ENCODE results near the gene CDH13. TPM values are rescaled to one million over a fixed set of nuclear protein-coding genes. Genes with fewer than 3 reads are reported as not detected.
A peak's percentile ranks its signal among the peaks of the same experiment; 100 is the strongest.

Gene CDH13
- total and polyA plus RNA-seq, 3 experiments from 2014 or later, result not detected

DNA sequence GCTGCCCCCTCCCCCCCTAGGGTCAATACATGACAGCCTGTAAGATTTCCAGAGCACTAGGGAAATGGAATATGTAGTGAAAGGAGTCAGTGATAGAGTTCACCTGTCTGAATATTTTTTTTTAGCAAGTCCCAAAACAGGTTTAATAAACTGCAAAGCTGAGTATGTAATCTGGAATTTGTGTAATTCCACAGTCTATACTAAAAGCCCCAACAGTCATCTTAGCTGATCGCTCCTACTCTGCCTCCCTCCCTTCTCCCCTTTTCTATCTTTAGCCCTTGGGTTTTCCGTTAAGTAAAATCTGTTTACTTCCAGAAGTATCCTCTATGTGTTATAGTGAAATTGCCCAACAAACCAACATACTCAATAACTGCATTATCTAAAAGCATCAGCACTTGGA lies 3.5 kb downstream of the CDH13 start:
- no peak overlapping the region for H3K4me3 Mint-ChIP-seq
- H3K9me3 ChIP-seq (ENCODE audit: low read length), result no peaks in the 10 kb centered on the region
- no peak for DNase-seq
- ChIA-PET CTCF (no interaction called here), POLR2A (no interaction called here)
- H3K27ac Mint-ChIP-seq, result no peak overlapping the region
- no peak overlapping the region for H3K27ac ChIP-seq (ENCODE audit: low read depth, low read length)
- H3K4me1 ChIP-seq (ENCODE audit: insufficient read depth, low read length), result no peaks in the 10 kb centered on the region
- no peaks in the 10 kb centered on the region for H3K36me3 ChIP-seq (ENCODE audit: insufficient read depth, low read length)
- peaks cover 0 to 3% (median 0%) of the 10 kb centered on the region in 3 donors for H3K4me1 Mint-ChIP-seq
- peaks cover 29 to 45% of the 10 kb centered on the region in 2 donors for H3K27me3 Mint-ChIP-seq
- peaks cover 0 to 2% (median 0%) of the 10 kb centered on the region in 5 donors for H3K9me3 Mint-ChIP-seq
- no peak overlapping the region for H3K4me3 ChIP-seq (ENCODE audit: low read length)
- no peaks in the 10 kb centered on the region for H3K36me3 Mint-ChIP-seq
- H3K27me3 ChIP-seq (ENCODE audit: insufficient read depth, low read length, poor library complexity, severe bottlenecking), result peaks cover 15% of the 10 kb centered on the region

DNA sequence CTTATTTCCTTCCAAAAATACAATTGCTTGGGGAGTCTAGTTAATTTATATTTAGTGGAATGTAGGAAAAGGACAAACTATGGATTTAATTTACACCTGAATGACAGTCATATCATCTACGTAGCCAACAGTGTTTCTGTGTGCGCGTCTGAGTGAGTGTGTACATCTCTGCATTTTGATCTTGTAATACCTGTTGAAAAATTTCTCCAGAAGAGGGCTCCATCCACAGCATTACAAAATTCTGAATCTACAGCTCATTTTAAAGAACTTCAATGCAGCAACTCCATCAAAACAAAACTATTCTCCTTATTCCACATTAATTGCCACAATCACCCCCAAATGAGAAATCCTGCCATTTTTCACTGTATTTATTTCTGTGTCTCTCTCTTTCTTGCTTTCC lies 3.9 kb downstream of the CDH13 start:
- Mint-ChIP-seq H3K9me3 (peaks cover 0 to 2% (median 0%) of the 10 kb centered on the region in 5 donors), H3K27me3 (peaks cover 26 to 42% of the 10 kb centered on the region in 2 donors), H3K4me3 (no peak overlapping the region), H3K36me3 (no peaks in the 10 kb centered on the region), H3K27ac (peak overlapping the region in 1 of 8 donors; percentile 29), H3K4me1 (peaks cover 0 to 3% (median 0%) of the 10 kb centered on the region in 3 donors)
- Histone ChIP-seq H3K9me3 (ENCODE audit: low read length) (no peaks in the 10 kb centered on the region), H3K36me3 (ENCODE audit: insufficient read depth, low read length) (no peaks in the 10 kb centered on the region), H3K4me3 (ENCODE audit: low read length) (no peak overlapping the region), H3K4me1 (ENCODE audit: insufficient read depth, low read length) (no peaks in the 10 kb centered on the region), H3K27ac (ENCODE audit: low read depth, low read length) (no peak overlapping the region), H3K27me3 (ENCODE audit: insufficient read depth, low read length, poor library complexity, severe bottlenecking) (peaks cover 15% of the 10 kb centered on the region)
- ChIA-PET CTCF (interaction anchor here (1.0 kb wide), 1 partner anchor 52 kb away, joined by 3 read pairs; no protein-coding TSS in a partner anchor), POLR2A (no interaction called here)
- DNase-seq, result no peak

DNA sequence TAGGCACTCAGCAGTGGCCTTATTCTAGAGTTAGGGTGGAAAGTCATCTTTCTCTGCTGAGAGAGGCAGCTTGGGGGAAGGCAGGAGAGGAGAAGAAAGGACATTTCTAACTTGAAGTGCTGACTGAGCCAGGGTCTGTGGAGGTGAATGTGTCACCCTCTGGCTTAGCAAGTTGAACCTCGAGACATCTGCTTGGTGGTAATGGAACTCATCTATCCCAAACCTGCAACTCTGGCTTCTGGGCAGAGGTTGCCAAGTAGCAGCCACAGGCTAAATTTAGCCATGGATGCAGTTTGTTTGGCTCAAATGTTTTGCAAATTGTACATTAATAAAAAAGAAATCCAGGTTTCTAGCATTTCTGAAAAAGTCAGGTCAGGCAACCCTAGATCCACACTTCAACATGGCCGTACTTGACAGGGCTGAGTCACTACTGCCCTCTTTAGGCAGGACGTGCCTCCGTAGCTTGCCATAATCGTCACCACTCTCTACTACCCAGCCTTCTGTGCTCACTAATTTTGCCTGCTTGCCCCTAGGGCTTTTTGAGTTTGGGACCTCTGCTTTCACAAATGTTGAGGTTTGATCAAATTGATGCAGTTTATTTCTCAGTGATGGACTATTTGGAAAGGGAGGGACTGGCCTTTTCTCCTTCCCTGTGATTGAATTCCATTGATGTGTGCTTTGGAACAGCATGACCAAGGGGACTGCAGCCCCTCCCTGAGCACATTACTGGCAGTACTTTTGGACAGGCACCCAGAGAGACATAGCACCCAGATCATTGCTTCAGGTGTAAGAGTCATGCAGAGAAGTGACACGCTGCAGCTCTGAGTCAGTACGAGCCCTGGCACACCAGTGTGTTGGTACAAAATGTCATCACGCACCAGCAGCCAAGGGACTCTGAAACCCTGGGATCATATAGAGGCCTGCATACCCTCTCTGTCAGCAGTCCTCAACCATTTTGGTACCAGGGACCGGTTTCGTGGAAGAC lies 5.2 kb downstream of the CDH13 start:
- no peak overlapping the region for H3K27ac Mint-ChIP-seq
- H3K9me3 ChIP-seq (ENCODE audit: low read length), result no peaks in the 10 kb centered on the region
- no peaks in the 10 kb centered on the region for H3K36me3 Mint-ChIP-seq
- H3K9me3 Mint-ChIP-seq, result no peaks in the 10 kb centered on the region
- no peak overlapping the region for H3K4me3 Mint-ChIP-seq
- H3K27ac ChIP-seq (ENCODE audit: low read depth, low read length), result no peak overlapping the region
- peaks cover 15% of the 10 kb centered on the region for H3K27me3 ChIP-seq (ENCODE audit: insufficient read depth, low read length, poor library complexity, severe bottlenecking)
- peaks cover 0 to 1% (median 0%) of the 10 kb centered on the region in 3 donors for H3K4me1 Mint-ChIP-seq
- no peaks in the 10 kb centered on the region for H3K4me1 ChIP-seq (ENCODE audit: insufficient read depth, low read length)
- no peak overlapping the region for H3K4me3 ChIP-seq (ENCODE audit: low read length)
- no peaks in the 10 kb centered on the region for H3K36me3 ChIP-seq (ENCODE audit: insufficient read depth, low read length)
- POLR2A ChIA-PET, result no interaction called here
- CTCF ChIA-PET, result interaction anchor here (1.0 kb wide), 1 partner anchor 50 kb away, joined by 3 read pairs; no protein-coding TSS in a partner anchor
- peaks cover 15 to 32% of the 10 kb centered on the region in 2 donors for H3K27me3 Mint-ChIP-seq
- DNase-seq, result no peak

DNA sequence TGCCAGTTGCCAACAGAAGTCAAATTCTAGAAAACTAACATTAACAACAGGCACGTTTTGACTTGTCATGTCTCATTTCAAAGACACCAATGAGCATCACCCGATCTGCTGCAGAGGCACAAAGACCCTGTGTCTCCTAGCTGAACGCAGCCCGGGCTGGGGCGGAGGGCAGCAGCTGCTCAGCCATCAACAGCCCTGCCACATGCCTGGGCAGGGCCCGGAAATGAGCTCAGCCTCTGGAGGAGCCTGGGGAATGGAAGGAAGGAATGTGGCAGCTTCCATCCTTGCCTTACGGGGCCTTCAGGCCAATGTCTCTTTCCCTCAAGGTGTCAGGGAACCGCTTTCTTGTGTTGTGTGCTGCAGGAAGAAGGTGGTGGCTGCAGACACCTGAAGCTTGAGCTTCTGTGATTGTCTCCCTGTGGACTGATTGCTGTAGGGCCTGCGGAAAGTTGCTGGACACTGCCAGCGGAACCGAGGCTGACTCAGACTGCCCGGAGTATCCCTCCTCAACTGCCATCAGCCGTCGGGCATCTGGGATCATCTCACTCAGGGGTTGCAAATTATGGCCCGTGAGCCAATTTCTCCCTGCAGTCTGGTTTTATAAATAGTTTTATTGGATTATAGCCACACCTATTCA lies 7.3 kb downstream of the CDH13 start:
- H3K27ac ChIP-seq (ENCODE audit: low read depth, low read length), result no peak overlapping the region
- Mint-ChIP-seq H3K27me3 (peaks cover 8 to 19% of the 10 kb centered on the region in 2 donors), H3K9me3 (no peaks in the 10 kb centered on the region), H3K36me3 (no peaks in the 10 kb centered on the region), H3K4me1 (no peaks in the 10 kb centered on the region), H3K27ac (no peak overlapping the region), H3K4me3 (no peak overlapping the region)
- no peaks in the 10 kb centered on the region for H3K4me1 ChIP-seq (ENCODE audit: insufficient read depth, low read length)
- ChIA-PET CTCF (interaction anchor here (1.3 kb wide), 1 partner anchor 10 kb away, joined by 5 read pairs; no protein-coding TSS in a partner anchor), POLR2A (no interaction called here)
- no peak for DNase-seq
- peaks cover 5% of the 10 kb centered on the region for H3K27me3 ChIP-seq (ENCODE audit: insufficient read depth, low read length, poor library complexity, severe bottlenecking)
- H3K9me3 ChIP-seq (ENCODE audit: low read length), result no peaks in the 10 kb centered on the region
- H3K36me3 ChIP-seq (ENCODE audit: insufficient read depth, low read length), result no peaks in the 10 kb centered on the region
- H3K4me3 ChIP-seq (ENCODE audit: low read length), result no peak overlapping the region

GRCh38 chr16:82634955-82635610 lies 8.3 kb downstream of the CDH13 start:
- H3K4me1 ChIP-seq (ENCODE audit: insufficient read depth, low read length), result no peaks in the 10 kb centered on the region
- no peaks in the 10 kb centered on the region for H3K36me3 ChIP-seq (ENCODE audit: insufficient read depth, low read length)
- H3K36me3 Mint-ChIP-seq, result no peaks in the 10 kb centered on the region
- no peak overlapping the region for H3K27ac ChIP-seq (ENCODE audit: low read depth, low read length)
- ChIA-PET CTCF (no interaction called here), POLR2A (no interaction called here)
- H3K4me1 Mint-ChIP-seq, result peaks cover 0 to 2% (median 0%) of the 10 kb centered on the region in 3 donors
- DNase-seq, result no peak
- H3K27me3 ChIP-seq (ENCODE audit: insufficient read depth, low read length, poor library complexity, severe bottlenecking), result no peaks in the 10 kb centered on the region
- H3K9me3 Mint-ChIP-seq, result no peaks in the 10 kb centered on the region
- H3K4me3 ChIP-seq (ENCODE audit: low read length), result no peak overlapping the region
- no peak overlapping the region for H3K27ac Mint-ChIP-seq
- H3K9me3 ChIP-seq (ENCODE audit: low read length), result no peaks in the 10 kb centered on the region
- H3K4me3 Mint-ChIP-seq, result no peak overlapping the region
- peaks cover 6 to 9% of the 10 kb centered on the region in 2 donors for H3K27me3 Mint-ChIP-seq

GRCh38 chr16:82636485-82636884 lies 9.7 kb downstream of the CDH13 start:
- H3K27ac Mint-ChIP-seq, result peak overlapping the region in 1 of 8 donors; percentile 48
- H3K9me3 ChIP-seq (ENCODE audit: low read length), result no peaks in the 10 kb centered on the region
- H3K27ac ChIP-seq (ENCODE audit: low read depth, low read length), result no peak overlapping the region
- POLR2A ChIA-PET, result interaction anchor here (0.6 kb wide), 1 partner anchor 46 kb away, joined by 3 read pairs; no protein-coding TSS in a partner anchor
- no peaks in the 10 kb centered on the region for H3K36me3 Mint-ChIP-seq
- no peaks in the 10 kb centered on the region for H3K36me3 ChIP-seq (ENCODE audit: insufficient read depth, low read length)
- peaks cover 3 to 4% (median 3%) of the 10 kb centered on the region in 3 donors for H3K4me1 Mint-ChIP-seq
- no peak for DNase-seq
- H3K4me1 ChIP-seq (ENCODE audit: insufficient read depth, low read length), result no peaks in the 10 kb centered on the region
- CTCF ChIA-PET, result no interaction called here
- H3K4me3 Mint-ChIP-seq, result no peak overlapping the region
- no peaks in the 10 kb centered on the region for H3K9me3 Mint-ChIP-seq
- H3K27me3 Mint-ChIP-seq, result peaks cover 2 to 8% of the 10 kb centered on the region in 2 donors
- H3K27me3 ChIP-seq (ENCODE audit: insufficient read depth, low read length, poor library complexity, severe bottlenecking), result no peaks in the 10 kb centered on the region
- H3K4me3 ChIP-seq (ENCODE audit: low read length), result no peak overlapping the region

- H3K4me3 Mint-ChIP-seq, result no peak overlapping the region
- POLR2A ChIA-PET, result interaction anchor here (0.6 kb wide), 1 partner anchor 46 kb away, joined by 3 read pairs; no protein-coding TSS in a partner anchor
- H3K36me3 Mint-ChIP-seq, result no peaks in the 10 kb centered on the region
- Histone ChIP-seq H3K9me3 (ENCODE audit: low read length) (no peaks in the 10 kb centered on the region), H3K4me1 (ENCODE audit: insufficient read depth, low read length) (no peaks in the 10 kb centered on the region), H3K27me3 (ENCODE audit: insufficient read depth, low read length, poor library complexity, severe bottlenecking) (no peaks in the 10 kb centered on the region), H3K4me3 (ENCODE audit: low read length) (no peak overlapping the region), H3K36me3 (ENCODE audit: insufficient read depth, low read length) (no peaks in the 10 kb centered on the region), H3K27ac (ENCODE audit: low read depth, low read length) (no peak overlapping the region)
- CTCF ChIA-PET, result no interaction called here
- peaks cover 7 to 8% (median 8%) of the 10 kb centered on the region in 3 donors for H3K4me1 Mint-ChIP-seq
- DNase-seq, result no peak
- peaks cover 2 to 8% of the 10 kb centered on the region in 2 donors for H3K27me3 Mint-ChIP-seq
- no peaks in the 10 kb centered on the region for H3K9me3 Mint-ChIP-seq
- H3K27ac Mint-ChIP-seq, result no peak overlapping the region
These were observed 10.2 kb downstream of the CDH13 start for GRCh38 chr16:82636958-82637357.
